HepG2 (cell line): ENCODE measurements around the gene ZNF763. TPM values are rescaled to one million over a fixed set of nuclear protein-coding genes. Genes with fewer than 3 reads are reported as not detected.

Experiments used
- GATA4 ChIP-seq: sonication (generic); IDR thresholded peaks from 2 replicates; pipeline ENCODE4 v1.6.1; 2016; ENCODE audit warnings: antibody characterized with exemption, low read depth, borderline replicate concordance
- RARA ChIP-seq: IDR thresholded peaks from 2 replicates; pipeline ENCODE4 v1.6.1; 2016; ENCODE audit warnings: missing genetic modification reagents, missing compliant biosample characterization
- SAP130 ChIP-seq: IDR thresholded peaks from 2 replicates; pipeline ENCODE4 v1.6.1; 2016; ENCODE audit warnings: low read depth
- ZBTB7A ChIP-seq: sonication (generic); formaldehyde crosslinking; IDR thresholded peaks from 2 replicates; pipeline ENCODE4 v1.8.0; 2022; ENCODE audit warnings: mild to moderate bottlenecking, missing genetic modification reagents
- ZFP36L2 ChIP-seq: sonication (generic); formaldehyde crosslinking; IDR thresholded peaks from 2 replicates; pipeline ENCODE4 v1.4.0; 2020; ENCODE audit warnings: missing genetic modification reagents
- ZMYM3 ChIP-seq: sonication (generic); formaldehyde crosslinking; IDR thresholded peaks from 2 replicates; pipeline ENCODE4 v1.5.1; 2020; ENCODE audit warnings: mild to moderate bottlenecking, missing genetic modification reagents
- ZNF546 ChIP-seq: sonication (generic); formaldehyde crosslinking; conservative IDR thresholded peaks from 2 replicates; pipeline ENCODE4 v1.8.1; 2023; ENCODE audit warnings: mild to moderate bottlenecking, missing genetic modification reagents
- polyA plus RNA-seq, 8 experiments: library from polyadenylated mRNA; depleted of rRNA in 3 of 8; stranded (reverse) in 7 of 8; unstranded in 1 of 8; fragments of >200 nt; fragmentation: Illumina TruSeq in 4 of 8; extraction: Trizol in 4 of 8; gene quantifications; 2 replicates each; pipeline versions ENCODE4 v1.2.1 to v1.2.3, GENCODE V29; 2011 to 2016; ENCODE audit warnings: low read depth in 4 of 8, missing spikeins in 1 of 8, mixed read lengths in 1 of 8; ENCODE audit not compliant: insufficient read depth in 1 of 8
- total RNA-seq, 5 experiments: library from RNA; depleted of rRNA; stranded (reverse); fragments of >200 nt; fragmentation: Illumina TruSeq; extraction: Trizol; gene quantifications; 2 replicates each; pipeline ENCODE4 v1.2.3, GENCODE V29; 2016; ENCODE audit warnings: low read depth in 1 of 5
- TF ChIP-seq, protein P1 (sequence below): sonication (generic); formaldehyde crosslinking; IDR thresholded peaks from 2 replicates; pipeline ENCODE4 v1.4.0; 2020; ENCODE audit warnings: missing genetic modification reagents
- TF ChIP-seq, protein P2 (sequence below): sonication (generic); formaldehyde crosslinking; IDR thresholded peaks from 2 replicates; pipeline ENCODE4 v1.5.1; 2020; ENCODE audit warnings: missing genetic modification reagents, mild to moderate bottlenecking, borderline replicate concordance
- TF ChIP-seq, protein P3 (sequence below): sonication (generic); formaldehyde crosslinking; IDR thresholded peaks from 2 replicates; pipeline ENCODE4 v1.5.0; 2020; ENCODE audit warnings: mild to moderate bottlenecking, missing genetic modification reagents
- TF ChIP-seq, protein P4 (sequence below): sonication (generic); formaldehyde crosslinking; IDR thresholded peaks from 2 replicates; pipeline ENCODE4 v1.8.0; 2023; ENCODE audit warnings: mild to moderate bottlenecking, missing genetic modification reagents
- TF ChIP-seq, protein P5 (sequence below): IDR thresholded peaks from 2 replicates; pipeline ENCODE4 v1.6.1; 2012; ENCODE audit warnings: inconsistent platforms
- TF ChIP-seq, protein P6 (sequence below): sonication (generic); formaldehyde crosslinking; IDR thresholded peaks from 2 replicates; pipeline ENCODE4 v1.8.0; 2022; ENCODE audit warnings: mild to moderate bottlenecking, missing genetic modification reagents, borderline replicate concordance
- TF ChIP-seq, protein P7 (sequence below): sonication (generic); formaldehyde crosslinking; IDR thresholded peaks from 2 replicates; pipeline ENCODE4 v1.4.0; 2020; ENCODE audit warnings: missing genetic modification reagents

The ZNF763 gene
- total and polyA plus RNA-seq, 2 of the 13 experiments (the other 11 are each of a cell fraction or from before 2014, with no cell fraction given) = 0.08 to 0.42 TPM

DNA sequence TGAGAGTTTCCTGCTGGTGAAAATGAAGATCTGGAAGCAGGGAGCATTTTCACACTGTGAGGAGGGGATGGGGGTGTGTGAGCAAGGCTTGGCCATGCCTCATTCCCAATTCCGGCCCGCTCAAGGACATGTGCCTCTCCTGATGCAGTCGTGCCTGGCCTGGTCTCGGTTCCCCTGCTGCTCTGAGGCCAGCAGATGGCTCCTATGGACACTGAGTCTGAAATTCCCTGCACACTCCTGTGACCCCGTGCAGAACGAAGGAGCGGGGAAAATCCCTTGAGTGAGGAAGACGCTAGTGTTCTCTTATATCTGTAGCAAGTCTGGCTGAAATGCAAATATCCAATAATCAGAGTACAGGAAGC lies 363 bp upstream of the ZNF763 start (continued):
- TF ChIP-seq, protein P1, sequence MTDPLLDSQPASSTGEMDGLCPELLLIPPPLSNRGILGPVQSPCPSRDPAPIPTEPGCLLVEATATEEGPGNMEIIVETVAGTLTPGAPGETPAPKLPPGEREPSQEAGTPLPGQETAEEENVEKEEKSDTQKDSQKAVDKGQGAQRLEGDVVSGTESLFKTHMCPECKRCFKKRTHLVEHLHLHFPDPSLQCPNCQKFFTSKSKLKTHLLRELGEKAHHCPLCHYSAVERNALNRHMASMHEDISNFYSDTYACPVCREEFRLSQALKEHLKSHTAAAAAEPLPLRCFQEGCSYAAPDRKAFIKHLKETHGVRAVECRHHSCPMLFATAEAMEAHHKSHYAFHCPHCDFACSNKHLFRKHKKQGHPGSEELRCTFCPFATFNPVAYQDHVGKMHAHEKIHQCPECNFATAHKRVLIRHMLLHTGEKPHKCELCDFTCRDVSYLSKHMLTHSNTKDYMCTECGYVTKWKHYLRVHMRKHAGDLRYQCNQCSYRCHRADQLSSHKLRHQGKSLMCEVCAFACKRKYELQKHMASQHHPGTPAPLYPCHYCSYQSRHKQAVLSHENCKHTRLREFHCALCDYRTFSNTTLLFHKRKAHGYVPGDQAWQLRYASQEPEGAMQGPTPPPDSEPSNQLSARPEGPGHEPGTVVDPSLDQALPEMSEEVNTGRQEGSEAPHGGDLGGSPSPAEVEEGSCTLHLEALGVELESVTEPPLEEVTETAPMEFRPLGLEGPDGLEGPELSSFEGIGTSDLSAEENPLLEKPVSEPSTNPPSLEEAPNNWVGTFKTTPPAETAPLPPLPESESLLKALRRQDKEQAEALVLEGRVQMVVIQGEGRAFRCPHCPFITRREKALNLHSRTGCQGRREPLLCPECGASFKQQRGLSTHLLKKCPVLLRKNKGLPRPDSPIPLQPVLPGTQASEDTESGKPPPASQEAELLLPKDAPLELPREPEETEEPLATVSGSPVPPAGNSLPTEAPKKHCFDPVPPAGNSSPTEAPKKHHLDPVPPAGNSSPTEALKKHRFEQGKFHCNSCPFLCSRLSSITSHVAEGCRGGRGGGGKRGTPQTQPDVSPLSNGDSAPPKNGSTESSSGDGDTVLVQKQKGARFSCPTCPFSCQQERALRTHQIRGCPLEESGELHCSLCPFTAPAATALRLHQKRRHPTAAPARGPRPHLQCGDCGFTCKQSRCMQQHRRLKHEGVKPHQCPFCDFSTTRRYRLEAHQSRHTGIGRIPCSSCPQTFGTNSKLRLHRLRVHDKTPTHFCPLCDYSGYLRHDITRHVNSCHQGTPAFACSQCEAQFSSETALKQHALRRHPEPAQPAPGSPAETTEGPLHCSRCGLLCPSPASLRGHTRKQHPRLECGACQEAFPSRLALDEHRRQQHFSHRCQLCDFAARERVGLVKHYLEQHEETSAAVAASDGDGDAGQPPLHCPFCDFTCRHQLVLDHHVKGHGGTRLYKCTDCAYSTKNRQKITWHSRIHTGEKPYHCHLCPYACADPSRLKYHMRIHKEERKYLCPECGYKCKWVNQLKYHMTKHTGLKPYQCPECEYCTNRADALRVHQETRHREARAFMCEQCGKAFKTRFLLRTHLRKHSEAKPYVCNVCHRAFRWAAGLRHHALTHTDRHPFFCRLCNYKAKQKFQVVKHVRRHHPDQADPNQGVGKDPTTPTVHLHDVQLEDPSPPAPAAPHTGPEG (CRISPR knock-in tag) = 0 out of 2 replicates have a peak, but pooled peaks have one; percentile 1
- no peak for TF ChIP-seq GATA4
- TF ChIP-seq, protein P2, sequence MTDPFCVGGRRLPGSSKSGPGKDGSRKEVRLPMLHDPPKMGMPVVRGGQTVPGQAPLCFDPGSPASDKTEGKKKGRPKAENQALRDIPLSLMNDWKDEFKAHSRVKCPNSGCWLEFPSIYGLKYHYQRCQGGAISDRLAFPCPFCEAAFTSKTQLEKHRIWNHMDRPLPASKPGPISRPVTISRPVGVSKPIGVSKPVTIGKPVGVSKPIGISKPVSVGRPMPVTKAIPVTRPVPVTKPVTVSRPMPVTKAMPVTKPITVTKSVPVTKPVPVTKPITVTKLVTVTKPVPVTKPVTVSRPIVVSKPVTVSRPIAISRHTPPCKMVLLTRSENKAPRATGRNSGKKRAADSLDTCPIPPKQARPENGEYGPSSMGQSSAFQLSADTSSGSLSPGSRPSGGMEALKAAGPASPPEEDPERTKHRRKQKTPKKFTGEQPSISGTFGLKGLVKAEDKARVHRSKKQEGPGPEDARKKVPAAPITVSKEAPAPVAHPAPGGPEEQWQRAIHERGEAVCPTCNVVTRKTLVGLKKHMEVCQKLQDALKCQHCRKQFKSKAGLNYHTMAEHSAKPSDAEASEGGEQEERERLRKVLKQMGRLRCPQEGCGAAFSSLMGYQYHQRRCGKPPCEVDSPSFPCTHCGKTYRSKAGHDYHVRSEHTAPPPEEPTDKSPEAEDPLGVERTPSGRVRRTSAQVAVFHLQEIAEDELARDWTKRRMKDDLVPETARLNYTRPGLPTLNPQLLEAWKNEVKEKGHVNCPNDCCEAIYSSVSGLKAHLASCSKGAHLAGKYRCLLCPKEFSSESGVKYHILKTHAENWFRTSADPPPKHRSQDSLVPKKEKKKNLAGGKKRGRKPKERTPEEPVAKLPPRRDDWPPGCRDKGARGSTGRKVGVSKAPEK (CRISPR knock-in tag) = no peak
- TF ChIP-seq, protein P3, sequence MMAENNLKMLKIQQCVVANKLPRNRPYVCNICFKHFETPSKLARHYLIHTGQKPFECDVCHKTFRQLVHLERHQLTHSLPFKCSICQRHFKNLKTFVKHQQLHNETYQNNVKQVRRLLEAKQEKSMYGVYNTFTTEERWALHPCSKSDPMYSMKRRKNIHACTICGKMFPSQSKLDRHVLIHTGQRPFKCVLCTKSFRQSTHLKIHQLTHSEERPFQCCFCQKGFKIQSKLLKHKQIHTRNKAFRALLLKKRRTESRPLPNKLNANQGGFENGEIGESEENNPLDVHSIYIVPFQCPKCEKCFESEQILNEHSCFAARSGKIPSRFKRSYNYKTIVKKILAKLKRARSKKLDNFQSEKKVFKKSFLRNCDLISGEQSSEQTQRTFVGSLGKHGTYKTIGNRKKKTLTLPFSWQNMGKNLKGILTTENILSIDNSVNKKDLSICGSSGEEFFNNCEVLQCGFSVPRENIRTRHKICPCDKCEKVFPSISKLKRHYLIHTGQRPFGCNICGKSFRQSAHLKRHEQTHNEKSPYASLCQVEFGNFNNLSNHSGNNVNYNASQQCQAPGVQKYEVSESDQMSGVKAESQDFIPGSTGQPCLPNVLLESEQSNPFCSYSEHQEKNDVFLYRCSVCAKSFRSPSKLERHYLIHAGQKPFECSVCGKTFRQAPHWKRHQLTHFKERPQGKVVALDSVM = no peak
- no peak for TF ChIP-seq RARA
- TF ChIP-seq, protein P4, sequence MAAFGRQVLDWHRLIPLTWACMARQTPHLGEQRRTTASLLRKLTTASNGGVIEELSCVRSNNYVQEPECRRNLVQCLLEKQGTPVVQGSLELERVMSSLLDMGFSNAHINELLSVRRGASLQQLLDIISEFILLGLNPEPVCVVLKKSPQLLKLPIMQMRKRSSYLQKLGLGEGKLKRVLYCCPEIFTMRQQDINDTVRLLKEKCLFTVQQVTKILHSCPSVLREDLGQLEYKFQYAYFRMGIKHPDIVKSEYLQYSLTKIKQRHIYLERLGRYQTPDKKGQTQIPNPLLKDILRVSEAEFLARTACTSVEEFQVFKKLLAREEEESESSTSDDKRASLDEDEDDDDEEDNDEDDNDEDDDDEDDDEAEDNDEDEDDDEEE (CRISPR knock-in tag) = 0 out of 2 replicates have a peak, but pooled peaks have one; percentile 21
- TF ChIP-seq ZNF546 = no peak
- no peak for TF ChIP-seq ZFP36L2 (CRISPR knock-in tag)
- no peak for TF ChIP-seq ZMYM3 (CRISPR knock-in tag)
- TF ChIP-seq, protein P5, sequence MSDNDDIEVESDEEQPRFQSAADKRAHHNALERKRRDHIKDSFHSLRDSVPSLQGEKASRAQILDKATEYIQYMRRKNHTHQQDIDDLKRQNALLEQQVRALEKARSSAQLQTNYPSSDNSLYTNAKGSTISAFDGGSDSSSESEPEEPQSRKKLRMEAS = peak; percentile 52; the same call in 1 of the 2 replicates
- TF ChIP-seq, protein P6, sequence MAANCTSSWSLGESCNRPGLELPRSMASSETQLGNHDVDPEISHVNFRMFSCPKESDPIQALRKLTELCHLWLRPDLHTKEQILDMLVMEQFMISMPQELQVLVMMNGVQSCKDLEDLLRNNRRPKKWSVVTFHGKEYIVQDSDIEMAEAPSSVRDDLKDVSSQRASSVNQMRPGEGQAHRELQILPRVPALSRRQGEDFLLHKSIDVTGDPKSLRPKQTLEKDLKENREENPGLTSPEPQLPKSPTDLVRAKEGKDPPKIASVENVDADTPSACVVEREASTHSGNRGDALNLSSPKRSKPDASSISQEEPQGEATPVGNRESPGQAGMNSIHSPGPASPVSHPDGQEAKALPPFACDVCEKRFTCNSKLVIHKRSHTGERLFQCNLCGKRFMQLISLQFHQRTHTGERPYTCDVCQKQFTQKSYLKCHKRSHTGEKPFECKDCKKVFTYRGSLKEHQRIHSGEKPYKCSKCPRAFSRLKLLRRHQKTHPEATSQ (CRISPR knock-in tag) = no peak
- TF ChIP-seq, protein P7, sequence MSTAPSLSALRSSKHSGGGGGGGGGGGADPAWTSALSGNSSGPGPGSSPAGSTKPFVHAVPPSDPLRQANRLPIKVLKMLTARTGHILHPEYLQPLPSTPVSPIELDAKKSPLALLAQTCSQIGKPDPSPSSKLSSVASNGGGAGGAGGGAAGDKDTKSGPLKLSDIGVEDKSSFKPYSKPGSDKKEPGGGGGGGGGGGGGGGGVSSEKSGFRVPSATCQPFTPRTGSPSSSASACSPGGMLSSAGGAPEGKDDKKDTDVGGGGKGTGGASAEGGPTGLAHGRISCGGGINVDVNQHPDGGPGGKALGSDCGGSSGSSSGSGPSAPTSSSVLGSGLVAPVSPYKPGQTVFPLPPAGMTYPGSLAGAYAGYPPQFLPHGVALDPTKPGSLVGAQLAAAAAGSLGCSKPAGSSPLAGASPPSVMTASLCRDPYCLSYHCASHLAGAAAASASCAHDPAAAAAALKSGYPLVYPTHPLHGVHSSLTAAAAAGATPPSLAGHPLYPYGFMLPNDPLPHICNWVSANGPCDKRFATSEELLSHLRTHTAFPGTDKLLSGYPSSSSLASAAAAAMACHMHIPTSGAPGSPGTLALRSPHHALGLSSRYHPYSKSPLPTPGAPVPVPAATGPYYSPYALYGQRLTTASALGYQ (CRISPR knock-in tag) = no peak
- 0 out of 2 replicates have a peak, but pooled peaks have one; percentile 53 for TF ChIP-seq ZBTB7A
- TF ChIP-seq SAP130 (CRISPR knock-in tag) = peak; percentile 65; the same call in 1 of the 2 replicates
